ENCODE results near the gene ZNF768. TPM values are rescaled to one million over a fixed set of nuclear protein-coding genes. Genes with fewer than 3 reads are reported as not detected.
A peak's percentile ranks its signal among the peaks of the same experiment; 100 is the strongest.

Gene ZNF768
- total and polyA plus RNA-seq, 2 of the 13 experiments (the other 11 are each of a cell fraction or from before 2014, with no cell fraction given) = 26.7 to 34.4 TPM

DNA sequence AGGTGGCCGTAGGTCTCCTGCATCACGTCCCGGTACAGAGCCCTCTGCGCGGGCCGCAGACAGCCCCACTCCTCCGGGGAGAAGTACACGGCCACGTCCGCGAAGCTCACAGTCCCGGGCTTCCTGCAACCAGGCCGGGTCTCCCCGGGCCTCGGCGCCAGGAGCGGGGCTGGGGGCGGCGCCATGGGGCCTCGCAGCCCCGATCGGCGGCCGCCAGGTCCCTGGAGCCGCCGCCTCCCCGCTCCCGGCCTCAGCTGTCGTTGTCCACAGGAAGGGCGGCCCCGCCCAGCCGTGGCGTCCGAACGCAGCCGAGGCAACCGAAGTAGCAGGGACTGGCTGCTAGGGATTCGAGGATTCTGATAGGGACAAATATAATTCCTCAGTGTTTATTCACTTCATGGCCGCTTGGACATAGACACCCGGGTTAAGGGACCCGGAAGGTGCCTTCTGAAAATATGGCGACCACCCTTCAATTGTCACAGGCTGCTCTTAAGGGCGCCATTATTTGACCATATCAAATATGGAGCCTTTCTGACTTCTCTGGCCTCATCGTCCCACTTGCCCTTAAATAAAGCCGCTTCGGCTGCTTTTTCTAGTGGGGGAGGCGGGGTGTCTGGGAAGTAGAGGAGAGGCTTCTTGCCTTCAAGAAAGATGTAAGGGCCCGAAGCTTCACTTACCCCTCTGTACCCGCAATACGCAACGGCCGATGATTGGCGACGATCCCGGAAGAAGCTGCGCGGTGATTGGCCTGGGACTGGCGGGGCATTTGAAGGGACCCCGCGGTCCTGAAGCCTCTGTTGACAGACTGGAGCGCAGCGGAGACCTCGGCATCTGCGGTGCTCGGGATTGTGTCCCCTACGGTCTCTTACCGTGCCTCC is 45.3 kb upstream of the ZNF768 start, which contains the start of gene ZNF688 (continued):
- TF ChIP-seq, protein P1, sequence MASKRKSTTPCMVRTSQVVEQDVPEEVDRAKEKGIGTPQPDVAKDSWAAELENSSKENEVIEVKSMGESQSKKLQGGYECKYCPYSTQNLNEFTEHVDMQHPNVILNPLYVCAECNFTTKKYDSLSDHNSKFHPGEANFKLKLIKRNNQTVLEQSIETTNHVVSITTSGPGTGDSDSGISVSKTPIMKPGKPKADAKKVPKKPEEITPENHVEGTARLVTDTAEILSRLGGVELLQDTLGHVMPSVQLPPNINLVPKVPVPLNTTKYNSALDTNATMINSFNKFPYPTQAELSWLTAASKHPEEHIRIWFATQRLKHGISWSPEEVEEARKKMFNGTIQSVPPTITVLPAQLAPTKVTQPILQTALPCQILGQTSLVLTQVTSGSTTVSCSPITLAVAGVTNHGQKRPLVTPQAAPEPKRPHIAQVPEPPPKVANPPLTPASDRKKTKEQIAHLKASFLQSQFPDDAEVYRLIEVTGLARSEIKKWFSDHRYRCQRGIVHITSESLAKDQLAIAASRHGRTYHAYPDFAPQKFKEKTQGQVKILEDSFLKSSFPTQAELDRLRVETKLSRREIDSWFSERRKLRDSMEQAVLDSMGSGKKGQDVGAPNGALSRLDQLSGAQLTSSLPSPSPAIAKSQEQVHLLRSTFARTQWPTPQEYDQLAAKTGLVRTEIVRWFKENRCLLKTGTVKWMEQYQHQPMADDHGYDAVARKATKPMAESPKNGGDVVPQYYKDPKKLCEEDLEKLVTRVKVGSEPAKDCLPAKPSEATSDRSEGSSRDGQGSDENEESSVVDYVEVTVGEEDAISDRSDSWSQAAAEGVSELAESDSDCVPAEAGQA (IDR thresholded peaks at IDR 0.05; ENCODE audit: low read depth) = peak; percentile 63; the same call in 1 of the 2 replicates
- TF ChIP-seq, protein P1 (CRISPR knock-in tag; IDR thresholded peaks at IDR 0.05; ENCODE audit: borderline replicate concordance) = no peak
- no peak for TF ChIP-seq GLMP (CRISPR knock-in tag; IDR thresholded peaks at IDR 0.05; ENCODE audit: borderline replicate concordance)
- TF ChIP-seq SIX1 (CRISPR knock-in tag; IDR thresholded peaks at IDR 0.05; ENCODE audit: borderline replicate concordance) = no peak
- TF ChIP-seq AHDC1 (CRISPR knock-in tag; IDR thresholded peaks at IDR 0.05; ENCODE audit: borderline replicate concordance) = no peak
- peak; percentile 67 for TF ChIP-seq ZSCAN20 (CRISPR knock-in tag; IDR thresholded peaks at IDR 0.05; ENCODE audit: borderline replicate concordance)
- TF ChIP-seq KMT2A (CRISPR knock-in tag; IDR thresholded peaks at IDR 0.05) = peak; percentile 83; the same call in 1 of the 2 replicates
- peak; percentile 73; the same call in 1 of the 2 replicates for TF ChIP-seq ZNF430 (CRISPR knock-in tag; IDR thresholded peaks at IDR 0.05)
- TF ChIP-seq ZNF720 (CRISPR knock-in tag; IDR thresholded peaks at IDR 0.05) = no peak
- 0 out of 2 replicates have a peak, but pooled peaks have one; percentile 48 for TF ChIP-seq MED13 (CRISPR knock-in tag; IDR thresholded peaks at IDR 0.05)
- 0 out of 2 replicates have a peak, but pooled peaks have one; percentile 30 for TF ChIP-seq NFIC (IDR thresholded peaks at IDR 0.05; ENCODE audit: low read length)
- TF ChIP-seq TEF (CRISPR knock-in tag; IDR thresholded peaks at IDR 0.05) = no peak
- 0 out of 2 replicates have a peak, but pooled peaks have one; percentile 11 for TF ChIP-seq ETV6 (CRISPR knock-in tag; conservative IDR thresholded peaks at IDR 0.05)
- TF ChIP-seq BRD4 (CRISPR knock-in tag; IDR thresholded peaks at IDR 0.05) = peak; percentile 46
- no peak; the same call in 1 of the 2 replicates for TF ChIP-seq ZNF614 (CRISPR knock-in tag; IDR thresholded peaks at IDR 0.05; ENCODE audit: borderline replicate concordance)

Data from HepG2 (cell line).